Measurements from ENCODE around the gene ZNF462.
"Not testable (repeated sequence)": the region's sequence is repeated elsewhere in the genome, so short reads cannot be mapped to it uniquely, and the experiment has no call there.

The ZNF462 gene

GRCh38 chr9:106889061-106889590, 26.2 kb downstream of the ZNF462 start:
- DNase-seq = no peak

- DNase-seq = no peak
These were observed 27.6 kb downstream of the ZNF462 start for GRCh38 chr9:106890608-106891007.

GRCh38 chr9:106891286-106891685, 28.3 kb downstream of the ZNF462 start:
- DNase-seq = no peak

GRCh38 chr9:106892632-106893031, 29.7 kb downstream of the ZNF462 start:
- no peak for DNase-seq

- DNase-seq = no peak
These were observed 30.1 kb downstream of the ZNF462 start for GRCh38 chr9:106893088-106893487.

GRCh38 chr9:106896695-106897094, 33.7 kb downstream of the ZNF462 start:
- DNase-seq = no peak

- no peak for DNase-seq
These were observed 34.3 kb downstream of the ZNF462 start for GRCh38 chr9:106897236-106897635.

GRCh38 chr9:106897751-106898150, 34.8 kb downstream of the ZNF462 start:
- DNase-seq = no peak

- DNase-seq = not testable (repeated sequence)
These were observed 37.6 kb downstream of the ZNF462 start for GRCh38 chr9:106900523-106900922.

GRCh38 chr9:106906129-106906528, 43.2 kb downstream of the ZNF462 start:
- DNase-seq = no peak

- no peak for DNase-seq
These were observed 49.0 kb downstream of the ZNF462 start for GRCh38 chr9:106911951-106912350.

- DNase-seq = no peak
These were observed 50.3 kb downstream of the ZNF462 start for GRCh38 chr9:106913276-106913675.

- DNase-seq = no peak
These were observed 52.9 kb downstream of the ZNF462 start for GRCh38 chr9:106915851-106916250.

GRCh38 chr9:106916466-106917235, 53.7 kb downstream of the ZNF462 start:
- DNase-seq = no peak

GRCh38 chr9:106918825-106919509, 56.0 kb downstream of the ZNF462 start:
- no peak for DNase-seq

GRCh38 chr9:106920091-106920490, 57.1 kb downstream of the ZNF462 start:
- no peak for DNase-seq

GRCh38 chr9:106920701-106921283, 57.8 kb downstream of the ZNF462 start:
- DNase-seq = no peak

GRCh38 chr9:106921341-106921899, 58.5 kb downstream of the ZNF462 start:
- DNase-seq = no peak

GRCh38 chr9:106922026-106922425, 59.1 kb downstream of the ZNF462 start:
- no peak for DNase-seq

GRCh38 chr9:106925392-106925791, 62.4 kb downstream of the ZNF462 start:
- DNase-seq = no peak

- no peak for DNase-seq
These were observed 65.0 kb downstream of the ZNF462 start for GRCh38 chr9:106927916-106928315.

GRCh38 chr9:106928350-106928749, 65.4 kb downstream of the ZNF462 start:
- no peak for DNase-seq

- no peak for DNase-seq
These were observed 66.7 kb downstream of the ZNF462 start for GRCh38 chr9:106929471-106930177.
